Measurements from ENCODE around the gene RPS6KA2.

DNA sequence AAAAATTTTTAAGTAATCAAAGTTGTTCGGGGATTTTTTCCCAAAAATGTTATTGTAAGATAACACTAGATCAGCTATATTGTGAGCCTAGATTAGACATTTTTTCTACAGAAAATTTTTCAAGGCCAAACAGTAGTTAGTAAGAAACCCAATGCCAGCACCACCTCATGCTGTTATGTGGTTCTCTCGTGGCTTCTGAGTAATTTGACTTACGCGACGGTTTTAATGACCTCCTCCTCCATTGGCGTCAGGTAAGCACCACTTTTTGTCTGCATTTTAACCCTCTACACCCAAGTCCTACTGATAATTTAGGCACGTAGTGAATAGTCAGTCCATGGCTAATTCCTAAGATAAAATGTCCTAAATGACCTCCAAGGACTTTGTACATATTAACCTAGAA is 9.7 kb downstream of the RPS6KA2 start:
- TF ChIP-seq, protein P1, sequence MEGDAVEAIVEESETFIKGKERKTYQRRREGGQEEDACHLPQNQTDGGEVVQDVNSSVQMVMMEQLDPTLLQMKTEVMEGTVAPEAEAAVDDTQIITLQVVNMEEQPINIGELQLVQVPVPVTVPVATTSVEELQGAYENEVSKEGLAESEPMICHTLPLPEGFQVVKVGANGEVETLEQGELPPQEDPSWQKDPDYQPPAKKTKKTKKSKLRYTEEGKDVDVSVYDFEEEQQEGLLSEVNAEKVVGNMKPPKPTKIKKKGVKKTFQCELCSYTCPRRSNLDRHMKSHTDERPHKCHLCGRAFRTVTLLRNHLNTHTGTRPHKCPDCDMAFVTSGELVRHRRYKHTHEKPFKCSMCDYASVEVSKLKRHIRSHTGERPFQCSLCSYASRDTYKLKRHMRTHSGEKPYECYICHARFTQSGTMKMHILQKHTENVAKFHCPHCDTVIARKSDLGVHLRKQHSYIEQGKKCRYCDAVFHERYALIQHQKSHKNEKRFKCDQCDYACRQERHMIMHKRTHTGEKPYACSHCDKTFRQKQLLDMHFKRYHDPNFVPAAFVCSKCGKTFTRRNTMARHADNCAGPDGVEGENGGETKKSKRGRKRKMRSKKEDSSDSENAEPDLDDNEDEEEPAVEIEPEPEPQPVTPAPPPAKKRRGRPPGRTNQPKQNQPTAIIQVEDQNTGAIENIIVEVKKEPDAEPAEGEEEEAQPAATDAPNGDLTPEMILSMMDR (IDR thresholded peaks at IDR 0.05): no peak
- no peak for TF ChIP-seq POLR2A (IDR thresholded peaks at IDR 0.05)
